ENCODE data around the gene TSPYL2.

TSPYL2 gene

DNA sequence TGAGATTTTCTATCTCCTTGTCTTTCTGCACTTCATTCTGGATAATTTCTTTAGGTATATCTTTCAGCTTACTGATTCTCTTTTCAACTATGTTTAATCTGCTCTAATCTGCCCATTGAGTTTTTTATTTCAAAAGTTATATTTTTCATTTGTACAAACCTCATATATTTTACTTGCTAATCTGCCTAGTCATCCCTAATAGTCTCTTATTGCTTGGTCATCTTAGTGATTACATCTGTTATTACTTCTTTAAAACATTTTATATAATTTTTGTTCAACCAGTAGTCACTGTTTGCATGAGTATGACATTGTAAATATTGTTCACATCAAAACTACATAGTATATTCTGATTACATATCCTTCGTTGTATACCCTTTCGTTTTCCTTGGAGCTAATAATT, 44.2 kb downstream of the TSPYL2 start:
- DNase-seq = no peak

DNA sequence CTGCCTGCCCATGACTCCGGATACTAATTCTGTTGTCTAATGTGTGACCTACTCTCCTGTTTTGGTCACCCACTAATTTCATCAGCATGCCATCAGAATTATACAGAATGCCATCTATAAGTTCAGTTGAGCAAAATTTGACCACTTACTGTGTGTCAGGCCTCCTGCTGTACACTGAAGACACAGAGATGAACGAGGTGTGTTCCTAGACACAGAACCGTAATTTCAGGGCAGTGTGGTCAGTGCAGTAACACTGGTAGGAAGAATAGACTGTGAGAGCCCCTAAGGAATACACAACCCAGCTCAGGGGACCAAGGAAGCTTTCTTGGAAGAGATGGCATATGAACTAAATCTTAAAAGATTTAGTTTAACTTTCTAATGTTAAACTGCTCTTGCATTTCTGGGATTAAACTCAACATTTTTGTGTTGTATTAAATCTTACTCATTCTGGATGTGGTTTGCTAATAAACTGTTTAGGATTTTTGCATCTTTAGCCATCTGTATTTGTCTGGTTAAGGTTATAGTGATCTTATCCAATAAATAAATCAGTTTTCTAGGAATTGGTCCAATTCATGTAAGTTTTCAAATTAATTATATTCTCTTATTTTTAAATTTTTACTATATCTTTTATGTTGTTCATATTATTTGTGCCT, 46.1 kb downstream of the TSPYL2 start:
- DNase-seq = no peak

DNA sequence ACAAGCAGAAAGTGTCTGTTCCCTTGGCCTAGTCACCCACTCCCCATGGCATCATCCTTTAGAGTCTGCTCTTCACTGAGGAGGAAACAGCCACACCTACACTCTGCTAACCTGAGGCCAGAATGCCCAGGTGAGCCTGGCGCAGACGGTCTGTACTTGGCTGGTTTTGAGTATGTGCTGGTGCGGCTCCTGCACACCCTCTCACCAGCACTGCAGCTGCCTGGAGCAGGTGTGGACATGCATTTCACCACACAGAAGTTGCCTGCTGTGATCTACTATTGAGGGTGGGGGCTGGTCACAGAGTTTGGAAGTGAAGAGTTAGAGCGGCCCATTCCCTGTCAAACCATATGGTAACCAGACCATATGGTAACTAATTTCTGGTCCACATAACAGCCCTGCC, 51.2 kb downstream of the TSPYL2 start:
- DNase-seq = no peak

DNA sequence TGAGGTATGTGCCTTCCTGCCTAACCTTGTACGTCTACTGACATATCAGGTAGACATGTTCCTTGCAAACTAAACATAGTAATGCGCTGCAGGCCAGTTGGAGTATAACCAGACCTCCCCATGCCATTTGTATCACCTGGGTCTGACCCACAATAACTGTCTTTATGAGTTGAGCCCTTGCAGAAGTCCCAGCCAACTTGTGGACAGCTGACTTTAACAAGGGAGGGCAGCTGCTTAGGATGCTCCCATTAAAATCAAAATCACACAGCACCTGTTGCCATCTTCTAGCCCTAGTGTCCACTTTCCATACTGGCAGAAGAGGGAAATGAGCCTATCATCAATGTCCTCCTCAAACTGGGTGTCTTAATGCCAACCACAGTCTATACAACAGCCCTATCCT, 53.4 kb downstream of the TSPYL2 start:
- DNase-seq = no peak
